Mesangial cell (primary cell): ENCODE results near the gene ATP1B4. TPM values are rescaled to one million over a fixed set of nuclear protein-coding genes. Genes with fewer than 3 reads are reported as not detected.

Experiments
- total RNA-seq: library from RNA; depleted of rRNA; stranded (reverse); fragments of >200 nt; gene quantifications from 2 replicates; pipeline ENCODE4 v1.2.3, GENCODE V29; 2015

ATP1B4 gene
- total RNA-seq: not detected in 2 replicates

DNA sequence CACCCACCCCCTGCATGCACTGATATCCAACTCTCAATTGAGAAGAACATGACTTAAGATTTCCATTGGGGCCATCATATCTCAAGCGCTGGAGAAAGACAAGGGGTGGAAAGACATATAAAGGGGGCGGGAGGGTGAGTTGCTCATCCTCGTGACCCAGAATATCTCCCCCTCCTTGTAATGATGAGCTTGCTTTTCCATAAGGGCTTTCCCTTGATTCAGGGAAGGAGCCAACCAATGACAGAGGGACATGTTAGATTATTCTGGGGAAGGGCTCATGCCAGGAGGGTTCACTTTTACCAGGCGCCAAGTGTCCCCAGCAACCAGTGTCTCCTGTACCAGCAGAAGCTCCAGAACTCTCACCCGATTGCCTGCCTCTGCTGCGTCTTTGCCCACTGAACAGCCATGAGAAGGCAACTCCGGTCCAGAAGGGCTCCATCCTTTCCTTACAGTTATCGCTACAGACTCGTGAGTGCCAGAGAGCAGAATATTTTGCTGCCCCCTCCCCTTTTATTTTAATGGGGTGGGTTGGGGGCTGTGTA, at the start of gene ATP1B4:
Gene ATP1B4, plus strand, starts transcription at position 326 of the 542 bp plus-strand sequence. Its CDS starts 80 bp downstream, at position 406.

Other genes with a start within 250 kb of the ATP1B4 start
- not detected in 2 replicates for gene RHOXF1, start 246.2 kb upstream of the ATP1B4 start, total RNA-seq
- not detected in 2 replicates for gene RHOXF2, start 203.5 kb upstream of the ATP1B4 start, total RNA-seq
- gene ZBTB33, start 111.3 kb upstream of the ATP1B4 start, total RNA-seq: 7.8 and 8.9 TPM in 2 replicates
- gene TMEM255A, start 50.6 kb upstream of the ATP1B4 start, total RNA-seq: 0.16 and 0.89 TPM in 2 replicates
- 82.5 and 106 TPM in 2 replicates for gene LAMP2, start 107.2 kb downstream of the ATP1B4 start, total RNA-seq
- gene CUL4B, start 198.9 kb downstream of the ATP1B4 start, total RNA-seq: 27.1 and 29.5 TPM in 2 replicates
- gene MCTS1, start 242.0 kb downstream of the ATP1B4 start, total RNA-seq: 24.2 and 35.8 TPM in 2 replicates